GM10266 (cell line): Measurements from ENCODE around the gene PCYT1B.
A peak's percentile ranks its signal among the peaks of the same experiment; 100 is the strongest.

Experiments
- DNase-seq: peaks from one replicate; pipeline ENCODE4 v3.0.0; 2012; ENCODE audit errors: extremely low spot score
- TF ChIP-seq, protein P1 (sequence below): IDR thresholded peaks from 2 replicates; pipeline ENCODE4 v1.5.1; 2012; ENCODE audit warnings: mild to moderate bottlenecking, low read depth; ENCODE audit not compliant: control insufficient read depth, insufficient read depth; ENCODE audit errors: missing control alignments

The PCYT1B gene

DNA sequence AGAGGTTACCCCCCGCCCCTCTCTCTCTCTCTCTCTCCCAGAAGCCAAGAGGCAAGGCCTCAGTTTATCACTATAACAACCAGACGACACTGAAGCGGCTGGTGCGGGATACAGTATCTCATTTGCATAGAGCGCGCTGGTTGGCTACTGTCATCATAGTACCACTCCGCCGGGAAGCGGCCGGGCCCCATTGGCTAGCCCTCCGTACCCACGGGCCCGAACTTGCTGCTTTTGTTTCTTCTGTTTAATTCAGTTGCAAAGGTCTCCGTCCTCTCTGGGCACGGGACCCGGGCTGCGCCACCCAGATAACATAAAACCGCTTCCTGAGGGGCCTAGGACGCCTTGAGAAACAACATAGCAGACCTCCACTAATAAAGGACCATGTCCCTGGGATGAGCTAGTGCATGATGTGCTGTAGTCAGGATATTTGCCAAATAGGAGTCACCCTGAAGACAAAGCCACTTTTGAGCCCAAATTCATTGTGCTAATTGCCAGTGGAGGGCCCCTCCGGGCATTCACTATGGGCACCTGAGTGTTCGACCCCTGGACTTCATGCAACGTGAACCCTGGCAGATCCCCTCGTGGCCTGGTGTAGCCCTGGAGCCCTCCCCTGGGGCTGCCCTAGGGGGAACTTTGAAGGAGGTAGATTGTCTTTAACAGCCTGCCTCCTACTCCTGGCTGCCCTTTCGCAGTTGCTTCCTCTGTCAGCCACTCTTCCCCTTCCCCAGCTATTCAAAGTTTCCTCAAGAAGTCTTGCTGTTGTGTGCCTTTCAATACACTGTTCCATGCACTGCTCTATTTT, at the start of gene PCYT1B:
Gene PCYT1B, minus strand, starts transcription at position 91 of the 802 bp plus-strand sequence. CDS start 242 bp downstream, outside the sequence.
- TF ChIP-seq, protein P1, sequence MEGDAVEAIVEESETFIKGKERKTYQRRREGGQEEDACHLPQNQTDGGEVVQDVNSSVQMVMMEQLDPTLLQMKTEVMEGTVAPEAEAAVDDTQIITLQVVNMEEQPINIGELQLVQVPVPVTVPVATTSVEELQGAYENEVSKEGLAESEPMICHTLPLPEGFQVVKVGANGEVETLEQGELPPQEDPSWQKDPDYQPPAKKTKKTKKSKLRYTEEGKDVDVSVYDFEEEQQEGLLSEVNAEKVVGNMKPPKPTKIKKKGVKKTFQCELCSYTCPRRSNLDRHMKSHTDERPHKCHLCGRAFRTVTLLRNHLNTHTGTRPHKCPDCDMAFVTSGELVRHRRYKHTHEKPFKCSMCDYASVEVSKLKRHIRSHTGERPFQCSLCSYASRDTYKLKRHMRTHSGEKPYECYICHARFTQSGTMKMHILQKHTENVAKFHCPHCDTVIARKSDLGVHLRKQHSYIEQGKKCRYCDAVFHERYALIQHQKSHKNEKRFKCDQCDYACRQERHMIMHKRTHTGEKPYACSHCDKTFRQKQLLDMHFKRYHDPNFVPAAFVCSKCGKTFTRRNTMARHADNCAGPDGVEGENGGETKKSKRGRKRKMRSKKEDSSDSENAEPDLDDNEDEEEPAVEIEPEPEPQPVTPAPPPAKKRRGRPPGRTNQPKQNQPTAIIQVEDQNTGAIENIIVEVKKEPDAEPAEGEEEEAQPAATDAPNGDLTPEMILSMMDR, result no peak
- DNase-seq, result peak; percentile 5

DNA sequence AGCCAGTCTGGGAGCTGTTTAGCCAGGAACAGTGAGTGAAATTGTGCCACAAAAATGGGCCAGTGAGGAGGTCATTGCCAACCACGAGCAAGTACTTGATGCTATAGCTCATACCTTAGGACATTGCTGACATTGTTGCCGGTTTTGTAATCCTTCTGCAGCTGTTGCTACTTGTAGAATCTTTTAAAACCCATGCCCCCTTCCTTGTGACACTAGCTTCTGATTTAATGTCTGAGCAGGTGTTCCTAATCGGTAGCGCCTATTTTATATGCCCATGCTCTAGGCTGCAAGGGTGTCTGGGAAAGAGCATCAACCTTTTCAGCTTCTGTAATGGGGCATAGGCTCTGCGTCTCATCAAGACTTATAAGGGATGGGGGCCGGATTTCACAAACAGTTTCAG, 49.1 kb upstream of the PCYT1B start:
- TF ChIP-seq, protein P1, result no peak
- DNase-seq, result no peak

DNA sequence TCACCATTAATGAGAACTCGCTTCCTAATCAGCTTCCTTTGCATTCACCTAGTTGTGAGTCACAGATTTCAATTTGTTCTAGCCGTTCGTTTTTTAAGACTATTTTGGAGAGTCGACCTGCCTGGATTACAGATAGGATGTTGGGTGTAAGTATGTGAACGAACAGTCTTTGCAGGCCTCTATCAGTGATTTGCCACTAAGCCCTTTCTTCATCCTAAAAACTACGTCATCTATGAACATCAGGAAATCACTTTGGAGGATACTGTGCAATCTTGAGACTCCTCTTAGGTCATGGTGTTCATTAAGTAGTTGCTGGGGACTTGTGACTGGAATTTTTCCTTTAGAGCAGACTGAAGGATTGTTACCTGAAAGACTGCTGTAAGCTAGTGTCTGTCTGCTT, 47.7 kb upstream of the PCYT1B start:
- DNase-seq, result no peak
- TF ChIP-seq, protein P1, result no peak

DNA sequence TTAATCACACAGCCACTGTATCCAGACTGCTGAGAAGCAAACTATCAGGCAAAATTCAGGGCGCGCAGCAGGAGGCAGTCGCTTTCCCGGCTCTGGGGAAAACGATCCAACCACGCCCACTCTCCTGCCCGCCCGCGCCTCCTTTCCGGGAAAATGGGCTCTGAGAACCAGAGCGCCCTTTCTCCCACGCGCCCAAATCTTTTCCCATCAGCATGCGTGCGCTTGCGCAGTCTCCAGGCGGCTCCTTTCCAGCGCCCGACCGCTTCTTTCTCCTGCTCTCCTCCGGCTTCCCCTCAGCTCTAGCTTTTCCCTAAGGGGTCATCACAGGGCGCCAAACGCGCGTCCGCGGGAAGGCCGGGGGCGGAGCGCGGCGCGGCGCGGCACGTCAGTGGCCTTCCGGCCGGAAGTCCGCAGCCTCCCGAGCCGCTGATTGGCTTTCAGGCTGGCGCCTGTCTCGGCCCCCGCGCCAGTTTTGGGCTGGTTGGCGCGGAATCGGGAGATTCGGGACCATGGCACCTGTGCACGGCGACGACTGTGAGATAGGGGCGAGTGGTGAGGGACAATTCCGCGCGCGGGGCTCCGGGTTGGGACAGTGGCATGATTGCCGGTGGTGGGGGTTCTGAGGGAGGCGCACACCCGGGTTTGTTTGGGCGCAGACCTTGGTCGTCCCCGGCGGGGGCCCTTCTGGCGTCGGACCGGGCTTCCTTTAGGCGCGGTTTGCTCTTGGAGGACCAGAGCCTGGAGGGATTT, 46.5 kb upstream of the PCYT1B start, which contains the start of gene POLA1:
Gene POLA1, plus strand, starts transcription at position 466 of the 750 bp plus-strand sequence. Its CDS starts 44 bp downstream, at position 510.
- peak; percentile 83 for DNase-seq
- TF ChIP-seq, protein P1, result peak; percentile 16

DNA sequence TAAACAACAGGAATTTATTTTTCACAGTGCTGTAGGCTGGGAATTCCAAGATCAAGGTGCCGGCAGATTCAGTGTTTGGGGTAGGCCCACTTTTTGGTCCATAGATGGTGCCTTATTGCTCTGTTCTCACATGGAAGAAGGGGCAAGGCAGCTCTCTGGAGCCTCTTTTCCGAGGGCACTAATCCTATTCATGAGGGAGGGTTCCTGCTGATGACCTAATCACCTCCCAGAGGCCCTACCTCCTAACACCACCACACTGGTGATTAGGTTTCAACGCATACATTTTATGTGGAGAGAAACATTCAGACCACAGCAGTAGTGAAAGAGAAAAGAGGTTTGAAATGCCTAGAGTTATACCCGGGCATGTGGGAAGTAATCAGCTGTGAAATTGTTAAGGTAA, 45.2 kb upstream of the PCYT1B start:
- TF ChIP-seq, protein P1, result no peak
- DNase-seq, result no peak

DNA sequence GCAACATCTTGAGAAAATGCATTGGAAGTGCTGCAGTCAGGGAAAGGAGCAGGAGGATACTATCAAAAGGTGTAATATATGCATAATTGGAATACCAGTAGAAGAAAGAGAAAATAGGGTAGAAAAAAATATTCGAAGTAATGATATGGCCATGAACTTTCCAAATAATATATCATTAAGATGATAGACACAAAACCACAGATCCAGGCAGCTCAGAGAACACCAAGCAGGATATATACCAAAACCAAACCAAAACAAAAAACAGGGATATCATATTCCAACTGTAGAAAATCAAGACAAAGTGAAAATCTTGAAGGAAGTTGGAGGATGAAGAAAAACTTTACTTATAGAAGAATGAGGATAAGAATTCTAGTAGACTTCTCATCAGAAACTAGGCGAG, 36.9 kb upstream of the PCYT1B start:
- TF ChIP-seq, protein P1, result no peak
- no peak for DNase-seq
